Ishikawa (cell line): Measurements from ENCODE around the gene ITGA8.

Experiments used
- CEBPB ChIP-seq: IDR thresholded peaks from 2 replicates; pipeline ENCODE4 v1.6.1; 2012
- CREB1 ChIP-seq: IDR thresholded peaks from 2 replicates; pipeline ENCODE4 v1.6.1; 2012; ENCODE audit warnings: low read depth
- EGR1 ChIP-seq: IDR thresholded peaks from 2 replicates; pipeline ENCODE4 v1.6.1; 2012
- EP300 ChIP-seq: IDR thresholded peaks from 2 replicates; pipeline ENCODE4 v1.6.1; 2012; ENCODE audit warnings: borderline replicate concordance
- FOXM1 ChIP-seq: IDR thresholded peaks from 2 replicates; pipeline ENCODE4 v1.6.1; 2012; ENCODE audit warnings: low read depth, borderline replicate concordance
- NFIC ChIP-seq: IDR thresholded peaks from 2 replicates; pipeline ENCODE4 v1.6.1; 2012
- RAD21 ChIP-seq: IDR thresholded peaks from 2 replicates; pipeline ENCODE4 v1.6.1; 2012; ENCODE audit warnings: low read depth
- TAF1 ChIP-seq: IDR thresholded peaks from 2 replicates; pipeline ENCODE4 v1.6.1; 2012; ENCODE audit warnings: low read depth, mild to moderate bottlenecking
- TCF12 ChIP-seq: IDR thresholded peaks from 2 replicates; pipeline ENCODE4 v1.6.1; 2012; ENCODE audit warnings: low read depth
- TEAD4 ChIP-seq: IDR thresholded peaks from 2 replicates; pipeline ENCODE4 v1.6.1; 2012
- YY1 ChIP-seq: IDR thresholded peaks from 2 replicates; pipeline ENCODE4 v1.6.1; 2012; ENCODE audit warnings: low read depth
- ZBTB7A ChIP-seq: IDR thresholded peaks from 2 replicates; pipeline ENCODE4 v1.6.1; 2012; ENCODE audit warnings: low read depth
- TF ChIP-seq, protein P1 (sequence below): IDR thresholded peaks from 2 replicates; pipeline ENCODE4 v1.6.1; 2012
- TF ChIP-seq, protein P2 (sequence below): IDR thresholded peaks from 2 replicates; pipeline ENCODE4 v1.6.1; 2012; ENCODE audit warnings: low read depth, mild to moderate bottlenecking
- TF ChIP-seq, protein P3 (sequence below): IDR thresholded peaks from 2 replicates; pipeline ENCODE4 v1.6.1; 2012

ITGA8 gene

DNA sequence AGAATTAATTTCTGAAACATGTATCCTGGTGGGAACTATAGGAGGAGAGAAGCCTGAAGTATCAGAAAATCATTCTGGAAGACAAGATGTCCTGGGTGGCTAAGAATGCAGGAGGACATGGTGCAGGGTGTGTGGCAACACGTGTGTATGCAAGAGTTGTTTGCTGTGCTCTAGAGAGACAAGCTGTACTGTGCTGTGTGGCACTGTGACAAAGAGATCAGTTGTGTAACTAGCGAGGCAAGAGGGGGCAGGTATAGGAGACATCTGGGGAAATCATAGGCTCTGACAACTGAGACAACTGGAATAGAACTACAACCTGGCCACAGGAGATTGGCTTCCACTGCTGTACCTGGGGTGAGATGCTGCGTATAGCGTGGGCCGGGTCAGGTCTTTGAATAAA lies 9.3 kb downstream of the ITGA8 start:
- TF ChIP-seq YY1 (no peak), TCF12 (no peak)
- TF ChIP-seq, protein P1, sequence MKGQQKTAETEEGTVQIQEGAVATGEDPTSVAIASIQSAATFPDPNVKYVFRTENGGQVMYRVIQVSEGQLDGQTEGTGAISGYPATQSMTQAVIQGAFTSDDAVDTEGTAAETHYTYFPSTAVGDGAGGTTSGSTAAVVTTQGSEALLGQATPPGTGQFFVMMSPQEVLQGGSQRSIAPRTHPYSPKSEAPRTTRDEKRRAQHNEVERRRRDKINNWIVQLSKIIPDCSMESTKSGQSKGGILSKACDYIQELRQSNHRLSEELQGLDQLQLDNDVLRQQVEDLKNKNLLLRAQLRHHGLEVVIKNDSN, result no peak

DNA sequence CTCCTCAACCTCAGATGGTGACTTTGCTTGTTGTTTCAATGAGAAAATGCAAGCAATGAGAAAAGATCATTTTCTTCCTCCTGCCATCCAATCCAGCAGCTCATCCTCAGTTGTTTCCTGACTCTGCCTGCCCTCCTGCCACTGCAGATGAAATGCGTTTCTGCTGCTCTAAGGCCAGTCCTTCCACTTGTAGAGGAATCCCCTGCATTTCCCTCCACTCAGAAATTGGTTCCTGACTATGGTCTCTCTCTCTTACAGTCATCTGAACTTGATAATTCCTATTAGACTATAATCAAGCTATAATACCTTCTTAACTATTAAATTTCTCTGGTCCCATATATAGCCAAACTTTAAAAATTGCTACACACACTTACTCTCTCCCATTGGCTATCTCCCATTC lies 14.4 kb downstream of the ITGA8 start:
- TF ChIP-seq CREB1 (no peak), YY1 (no peak), CEBPB (no peak), TCF12 (no peak), TAF1 (no peak), ZBTB7A (no peak), FOXM1 (no peak), RAD21 (no peak), EGR1 (no peak), TEAD4 (no peak)
- TF ChIP-seq, protein P2, sequence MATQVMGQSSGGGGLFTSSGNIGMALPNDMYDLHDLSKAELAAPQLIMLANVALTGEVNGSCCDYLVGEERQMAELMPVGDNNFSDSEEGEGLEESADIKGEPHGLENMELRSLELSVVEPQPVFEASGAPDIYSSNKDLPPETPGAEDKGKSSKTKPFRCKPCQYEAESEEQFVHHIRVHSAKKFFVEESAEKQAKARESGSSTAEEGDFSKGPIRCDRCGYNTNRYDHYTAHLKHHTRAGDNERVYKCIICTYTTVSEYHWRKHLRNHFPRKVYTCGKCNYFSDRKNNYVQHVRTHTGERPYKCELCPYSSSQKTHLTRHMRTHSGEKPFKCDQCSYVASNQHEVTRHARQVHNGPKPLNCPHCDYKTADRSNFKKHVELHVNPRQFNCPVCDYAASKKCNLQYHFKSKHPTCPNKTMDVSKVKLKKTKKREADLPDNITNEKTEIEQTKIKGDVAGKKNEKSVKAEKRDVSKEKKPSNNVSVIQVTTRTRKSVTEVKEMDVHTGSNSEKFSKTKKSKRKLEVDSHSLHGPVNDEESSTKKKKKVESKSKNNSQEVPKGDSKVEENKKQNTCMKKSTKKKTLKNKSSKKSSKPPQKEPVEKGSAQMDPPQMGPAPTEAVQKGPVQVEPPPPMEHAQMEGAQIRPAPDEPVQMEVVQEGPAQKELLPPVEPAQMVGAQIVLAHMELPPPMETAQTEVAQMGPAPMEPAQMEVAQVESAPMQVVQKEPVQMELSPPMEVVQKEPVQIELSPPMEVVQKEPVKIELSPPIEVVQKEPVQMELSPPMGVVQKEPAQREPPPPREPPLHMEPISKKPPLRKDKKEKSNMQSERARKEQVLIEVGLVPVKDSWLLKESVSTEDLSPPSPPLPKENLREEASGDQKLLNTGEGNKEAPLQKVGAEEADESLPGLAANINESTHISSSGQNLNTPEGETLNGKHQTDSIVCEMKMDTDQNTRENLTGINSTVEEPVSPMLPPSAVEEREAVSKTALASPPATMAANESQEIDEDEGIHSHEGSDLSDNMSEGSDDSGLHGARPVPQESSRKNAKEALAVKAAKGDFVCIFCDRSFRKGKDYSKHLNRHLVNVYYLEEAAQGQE, result no peak
- TF ChIP-seq, protein P1, result no peak
- TF ChIP-seq, protein P3, sequence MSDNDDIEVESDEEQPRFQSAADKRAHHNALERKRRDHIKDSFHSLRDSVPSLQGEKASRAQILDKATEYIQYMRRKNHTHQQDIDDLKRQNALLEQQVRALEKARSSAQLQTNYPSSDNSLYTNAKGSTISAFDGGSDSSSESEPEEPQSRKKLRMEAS, result no peak

DNA sequence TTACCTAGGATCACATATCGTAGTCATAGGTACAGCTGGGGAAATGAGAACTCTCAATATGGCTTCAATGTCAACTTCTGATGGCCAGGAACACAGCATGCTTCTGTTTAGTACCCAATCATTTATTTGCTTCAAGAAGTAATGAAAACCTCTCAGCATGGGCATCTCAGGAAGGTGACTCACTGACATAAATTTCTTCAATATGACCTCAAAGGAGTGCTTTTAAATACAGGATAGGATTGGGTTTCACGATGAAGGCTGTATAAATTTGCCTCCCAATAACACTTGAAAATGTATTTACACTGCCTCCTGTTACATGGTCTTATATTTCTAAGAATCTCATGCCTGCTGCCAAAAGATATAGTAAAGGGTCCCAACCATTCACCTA lies 15.1 kb downstream of the ITGA8 start:
- TF ChIP-seq TEAD4 (no peak), RAD21 (no peak), EP300 (no peak), TCF12 (no peak), EGR1 (no peak), FOXM1 (no peak), NFIC (no peak)
- TF ChIP-seq, protein P1, result no peak

DNA sequence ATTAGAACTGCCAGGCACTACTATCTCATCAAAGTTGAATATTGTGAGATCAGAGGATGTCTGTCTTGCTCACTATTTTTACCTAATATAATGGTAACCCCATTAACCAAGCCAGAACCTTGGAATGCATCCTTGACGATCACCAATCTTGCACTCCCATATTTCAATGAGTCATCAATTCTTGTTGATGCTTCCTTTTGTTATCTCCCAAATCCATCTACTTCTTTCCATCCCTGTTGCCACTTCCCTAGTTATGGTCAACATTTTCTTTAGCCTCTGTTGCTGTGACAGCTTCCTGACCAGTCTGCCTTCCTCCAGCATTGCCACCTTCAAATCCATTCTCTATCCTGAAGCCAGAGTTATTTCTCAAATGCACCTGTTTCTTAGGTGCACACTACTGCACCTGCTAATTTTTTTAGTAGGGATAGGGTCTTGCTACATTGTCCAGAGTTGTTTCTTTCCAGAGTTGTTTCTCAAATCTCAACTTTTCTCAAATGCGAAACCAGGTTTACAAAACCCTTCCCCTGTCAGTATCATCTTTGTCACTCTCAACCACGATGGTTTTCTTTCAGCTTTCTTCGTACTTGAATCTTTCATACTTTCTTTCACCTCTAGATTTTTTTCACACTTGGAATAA lies 15.7 kb downstream of the ITGA8 start:
- TF ChIP-seq FOXM1, result no peak

DNA sequence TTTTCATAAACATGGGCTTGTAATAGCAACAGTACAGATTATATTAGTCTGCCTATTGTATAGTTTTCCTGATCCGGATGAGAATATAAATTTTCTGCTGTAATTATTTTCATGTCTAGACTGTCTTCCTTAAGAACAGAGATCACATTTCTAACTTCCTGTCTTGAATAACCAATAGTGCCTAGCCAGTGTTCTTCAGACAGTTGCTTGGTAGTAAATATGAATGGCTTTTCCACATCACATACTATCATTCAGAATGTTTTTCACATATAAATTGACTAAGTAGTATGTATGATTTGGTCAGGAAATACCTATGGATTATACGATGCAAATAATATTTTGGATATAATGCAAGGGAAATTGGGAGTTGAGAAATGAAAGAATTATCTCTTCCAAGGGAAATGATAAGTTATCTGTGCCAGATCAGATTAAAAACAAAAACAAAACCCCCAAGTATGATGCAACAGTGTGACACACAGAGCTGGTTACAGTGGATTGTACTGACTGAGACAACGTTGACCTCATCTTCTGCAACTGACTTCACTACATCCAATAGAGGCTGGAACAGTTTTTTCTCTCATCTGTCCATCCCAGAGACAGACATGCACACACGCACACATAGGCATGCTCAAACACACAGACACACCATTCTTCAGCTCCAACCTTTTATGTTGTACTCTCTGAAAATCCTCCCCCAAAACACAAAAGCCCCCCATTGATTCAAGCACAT lies 16.4 kb downstream of the ITGA8 start:
- no peak for TF ChIP-seq EGR1
- TF ChIP-seq ZBTB7A, result no peak
- no peak for TF ChIP-seq TCF12
- TF ChIP-seq CEBPB, result no peak
- TF ChIP-seq EP300, result no peak
- TF ChIP-seq, protein P2, result no peak
- TF ChIP-seq, protein P3, result no peak
- TF ChIP-seq YY1, result no peak
- no peak for TF ChIP-seq TAF1

DNA sequence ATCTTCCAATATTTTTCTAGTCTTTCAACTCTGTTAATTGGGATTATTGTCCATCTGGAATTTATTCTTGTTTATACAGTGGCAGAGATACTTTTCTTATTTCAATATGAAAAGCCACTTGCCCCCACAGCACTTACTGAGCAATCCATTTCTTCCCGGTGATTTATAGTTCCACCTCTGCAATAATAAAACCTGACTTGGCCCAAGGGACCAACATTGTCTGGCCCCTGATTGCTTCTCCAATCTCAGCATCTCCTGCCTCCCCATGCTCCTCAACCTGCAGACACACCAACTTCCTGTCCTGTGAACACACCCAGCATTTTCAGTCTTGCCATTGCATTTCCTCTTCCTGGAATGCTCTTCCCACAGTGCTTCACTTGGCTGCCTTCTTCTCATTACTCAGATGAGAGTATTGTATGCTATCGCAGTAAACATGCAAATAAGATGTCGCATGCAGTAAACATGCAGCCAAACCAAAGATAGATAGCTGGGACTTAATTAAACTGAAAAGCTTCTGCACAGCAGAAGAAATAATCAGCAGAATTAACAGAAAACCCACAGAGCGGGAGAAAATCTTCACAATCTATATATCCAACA lies 19.5 kb downstream of the ITGA8 start:
- TF ChIP-seq FOXM1, result no peak
- TF ChIP-seq EGR1, result no peak
- no peak for TF ChIP-seq CREB1
- no peak for TF ChIP-seq NFIC
- TF ChIP-seq, protein P1, result no peak
- TF ChIP-seq EP300, result no peak
- TF ChIP-seq YY1, result no peak
- TF ChIP-seq TEAD4, result no peak
- TF ChIP-seq, protein P3, result no peak
- no peak for TF ChIP-seq TAF1
